Loucy (cell line): ENCODE measurements around the gene CCDC186.

Source experiments
- EZH2phosphoT487 ChIP-seq: fragments of 200-600 bp; IDR thresholded peaks from 2 replicates; pipeline ENCODE4 v1.6.1; 2018; ENCODE audit warnings: antibody characterized with exemption, mild to moderate bottlenecking, moderate library complexity, borderline replicate concordance
- TF ChIP-seq, protein P1 (sequence below): fragments of 200-600 bp; sonication (generic); conservative IDR thresholded peaks from 2 replicates; pipeline ENCODE4 v1.5.1; 2014; ENCODE audit warnings: mild to moderate bottlenecking, antibody characterized with exemption, low read length

- TF ChIP-seq, protein P1, sequence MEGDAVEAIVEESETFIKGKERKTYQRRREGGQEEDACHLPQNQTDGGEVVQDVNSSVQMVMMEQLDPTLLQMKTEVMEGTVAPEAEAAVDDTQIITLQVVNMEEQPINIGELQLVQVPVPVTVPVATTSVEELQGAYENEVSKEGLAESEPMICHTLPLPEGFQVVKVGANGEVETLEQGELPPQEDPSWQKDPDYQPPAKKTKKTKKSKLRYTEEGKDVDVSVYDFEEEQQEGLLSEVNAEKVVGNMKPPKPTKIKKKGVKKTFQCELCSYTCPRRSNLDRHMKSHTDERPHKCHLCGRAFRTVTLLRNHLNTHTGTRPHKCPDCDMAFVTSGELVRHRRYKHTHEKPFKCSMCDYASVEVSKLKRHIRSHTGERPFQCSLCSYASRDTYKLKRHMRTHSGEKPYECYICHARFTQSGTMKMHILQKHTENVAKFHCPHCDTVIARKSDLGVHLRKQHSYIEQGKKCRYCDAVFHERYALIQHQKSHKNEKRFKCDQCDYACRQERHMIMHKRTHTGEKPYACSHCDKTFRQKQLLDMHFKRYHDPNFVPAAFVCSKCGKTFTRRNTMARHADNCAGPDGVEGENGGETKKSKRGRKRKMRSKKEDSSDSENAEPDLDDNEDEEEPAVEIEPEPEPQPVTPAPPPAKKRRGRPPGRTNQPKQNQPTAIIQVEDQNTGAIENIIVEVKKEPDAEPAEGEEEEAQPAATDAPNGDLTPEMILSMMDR: no peak
- no peak for TF ChIP-seq EZH2phosphoT487
Measured at GRCh38 chr10:114181971-114182370, 8.0 kb upstream of the CCDC186 start.
